Measurements from ENCODE around the gene MRLN.

DNA sequence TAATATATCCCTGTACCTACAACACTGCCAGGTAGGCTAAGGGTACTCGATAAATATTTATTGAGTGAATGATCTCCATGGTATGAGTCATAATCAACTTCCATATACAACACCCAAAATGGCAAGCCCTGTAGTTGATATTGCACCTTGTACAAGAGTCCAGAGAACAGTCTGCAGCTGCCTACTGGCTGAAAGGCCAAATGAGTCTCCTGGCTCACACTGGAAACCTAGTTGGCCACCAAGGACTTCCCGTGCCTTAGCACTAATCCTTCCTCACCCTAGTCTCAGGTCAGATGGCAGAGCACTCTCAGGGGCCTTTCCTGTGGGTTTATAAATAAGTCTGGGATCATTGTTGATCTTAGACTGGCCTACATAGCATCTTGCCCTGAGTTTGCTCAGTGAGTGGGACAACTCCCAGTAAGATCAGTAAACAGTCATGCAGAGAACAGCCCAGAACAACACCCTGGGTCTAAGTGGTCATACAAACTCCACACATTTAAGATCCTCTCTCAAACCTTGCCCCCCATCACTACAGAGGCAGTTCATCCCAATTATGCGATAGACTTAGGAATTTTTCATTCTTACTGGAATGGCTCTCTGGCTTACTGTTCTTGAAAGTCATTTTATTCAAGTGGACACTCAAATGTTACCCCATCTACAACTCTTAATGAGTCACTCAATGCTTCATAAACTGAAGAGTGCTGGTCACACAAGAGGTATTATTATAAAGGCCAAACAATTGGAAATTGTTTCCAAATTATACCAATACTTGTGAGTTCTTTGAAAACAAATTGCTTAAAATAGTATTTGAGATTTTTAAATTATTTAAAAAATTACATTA is 28.9 kb downstream of the MRLN start:
- TF ChIP-seq TAF1 (IDR thresholded peaks at IDR 0.05; ENCODE audit: low read depth, low read length) (no peak), SPI1 (IDR thresholded peaks at IDR 0.05; ENCODE audit: low read depth, low read length) (no peak), POLR2AphosphoS5 (IDR thresholded peaks at IDR 0.05; ENCODE audit: low read depth, low read length) (no peak)
